ENCODE results near the gene CYTH3.

CYTH3 gene

DNA sequence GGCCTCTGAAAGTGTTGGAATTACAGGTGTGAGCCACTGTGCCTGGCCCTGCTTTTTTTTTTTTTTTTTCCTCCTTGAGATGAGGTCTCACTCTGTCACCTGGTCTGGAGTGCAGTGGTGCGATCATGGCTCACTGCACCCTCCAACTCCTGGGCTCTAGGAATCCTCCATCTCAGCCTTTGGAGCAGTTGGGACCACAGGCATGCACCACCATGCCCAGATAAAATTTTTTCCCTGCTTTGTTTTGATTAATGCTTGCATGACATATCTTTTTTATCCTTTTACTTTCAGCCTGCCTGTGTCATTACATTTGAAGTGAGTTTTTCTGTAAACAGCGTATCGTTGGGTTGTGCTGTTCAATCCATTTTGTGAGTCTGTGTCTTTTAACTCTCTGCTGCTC lies 144.2 kb downstream of the CYTH3 start:
- Histone ChIP-seq H3K9me3 (ENCODE audit: insufficient read depth, low read length) (no peaks in the 10 kb centered on the region), H3K36me3 (ENCODE audit: low read length) (0 out of 2 replicates have a peak, but pooled peaks cover 5% of the 10 kb centered on the region), H3K4me2 (ENCODE audit: low read depth, low read length, poor library complexity, severe bottlenecking) (no peak overlapping the region), H3K27ac (ENCODE audit: low read depth, low read length) (no peak overlapping the region), H3K9ac (ENCODE audit: low read length) (no peak overlapping the region), H3K27me3 (ENCODE audit: low read length) (no peaks in the 10 kb centered on the region), H4K20me1 (ENCODE audit: low read depth, low read length) (no peaks in the 10 kb centered on the region), H3F3A (ENCODE audit: insufficient read depth) (no peaks in the 10 kb centered on the region), H2AFZ (ENCODE audit: low read depth, low read length, severe bottlenecking) (no peak overlapping the region), H3K4me3 (ENCODE audit: insufficient read depth, low read length, poor library complexity, severe bottlenecking) (no peak overlapping the region), H3K9me2 (replicated peaks; ENCODE audit: insufficient read depth, low read length) (no peaks in the 10 kb centered on the region), H3K79me2 (ENCODE audit: insufficient read depth, low read length) (peaks cover 4% of the 10 kb centered on the region; the same call in 1 of the 2 replicates)
- no peak for TF ChIP-seq EZH2phosphoT487 (conservative IDR thresholded peaks at IDR 0.05; ENCODE audit: low read length)
- TF ChIP-seq, protein P1, sequence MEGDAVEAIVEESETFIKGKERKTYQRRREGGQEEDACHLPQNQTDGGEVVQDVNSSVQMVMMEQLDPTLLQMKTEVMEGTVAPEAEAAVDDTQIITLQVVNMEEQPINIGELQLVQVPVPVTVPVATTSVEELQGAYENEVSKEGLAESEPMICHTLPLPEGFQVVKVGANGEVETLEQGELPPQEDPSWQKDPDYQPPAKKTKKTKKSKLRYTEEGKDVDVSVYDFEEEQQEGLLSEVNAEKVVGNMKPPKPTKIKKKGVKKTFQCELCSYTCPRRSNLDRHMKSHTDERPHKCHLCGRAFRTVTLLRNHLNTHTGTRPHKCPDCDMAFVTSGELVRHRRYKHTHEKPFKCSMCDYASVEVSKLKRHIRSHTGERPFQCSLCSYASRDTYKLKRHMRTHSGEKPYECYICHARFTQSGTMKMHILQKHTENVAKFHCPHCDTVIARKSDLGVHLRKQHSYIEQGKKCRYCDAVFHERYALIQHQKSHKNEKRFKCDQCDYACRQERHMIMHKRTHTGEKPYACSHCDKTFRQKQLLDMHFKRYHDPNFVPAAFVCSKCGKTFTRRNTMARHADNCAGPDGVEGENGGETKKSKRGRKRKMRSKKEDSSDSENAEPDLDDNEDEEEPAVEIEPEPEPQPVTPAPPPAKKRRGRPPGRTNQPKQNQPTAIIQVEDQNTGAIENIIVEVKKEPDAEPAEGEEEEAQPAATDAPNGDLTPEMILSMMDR (IDR thresholded peaks at IDR 0.05; ENCODE audit: insufficient read depth, low read length, poor library complexity, severe bottlenecking): no peak

DNA sequence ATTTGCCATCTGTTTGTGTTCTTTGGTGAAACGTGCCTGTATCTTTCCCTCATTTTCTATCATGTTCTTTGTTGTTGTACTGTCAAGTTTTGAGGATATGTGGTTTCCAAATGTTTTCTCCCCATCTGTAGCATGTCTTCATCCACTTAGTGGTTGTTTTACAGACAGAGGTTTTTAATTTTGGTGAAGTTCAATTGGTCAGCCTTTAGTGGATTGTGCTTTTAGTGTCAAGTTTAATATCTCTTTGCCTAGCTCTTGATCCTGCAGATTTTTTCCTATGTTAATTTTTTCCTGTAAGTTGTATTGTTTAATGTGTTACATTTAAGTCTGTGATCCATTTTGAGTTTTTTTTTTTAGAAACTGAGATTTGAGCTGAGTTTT lies 145.3 kb downstream of the CYTH3 start:
- Histone ChIP-seq H4K20me1 (ENCODE audit: low read depth, low read length) (no peaks in the 10 kb centered on the region), H3K9me2 (replicated peaks; ENCODE audit: insufficient read depth, low read length) (no peaks in the 10 kb centered on the region), H3K27ac (ENCODE audit: low read depth, low read length) (no peak overlapping the region), H3K9ac (ENCODE audit: low read length) (no peak overlapping the region), H3F3A (ENCODE audit: insufficient read depth) (no peaks in the 10 kb centered on the region), H3K27me3 (ENCODE audit: low read length) (no peaks in the 10 kb centered on the region), H3K9me3 (ENCODE audit: insufficient read depth, low read length) (no peaks in the 10 kb centered on the region), H2AFZ (ENCODE audit: low read depth, low read length, severe bottlenecking) (no peak overlapping the region), H3K79me2 (ENCODE audit: insufficient read depth, low read length) (peaks cover 4% of the 10 kb centered on the region; the same call in 1 of the 2 replicates), H3K36me3 (ENCODE audit: low read length) (no peaks in the 10 kb centered on the region), H3K4me2 (ENCODE audit: low read depth, low read length, poor library complexity, severe bottlenecking) (no peak overlapping the region), H3K4me3 (ENCODE audit: insufficient read depth, low read length, poor library complexity, severe bottlenecking) (no peak overlapping the region)
- no peak for TF ChIP-seq EZH2phosphoT487 (conservative IDR thresholded peaks at IDR 0.05; ENCODE audit: low read length)
- TF ChIP-seq, protein P1 (IDR thresholded peaks at IDR 0.05; ENCODE audit: insufficient read depth, low read length, poor library complexity, severe bottlenecking): no peak

DNA sequence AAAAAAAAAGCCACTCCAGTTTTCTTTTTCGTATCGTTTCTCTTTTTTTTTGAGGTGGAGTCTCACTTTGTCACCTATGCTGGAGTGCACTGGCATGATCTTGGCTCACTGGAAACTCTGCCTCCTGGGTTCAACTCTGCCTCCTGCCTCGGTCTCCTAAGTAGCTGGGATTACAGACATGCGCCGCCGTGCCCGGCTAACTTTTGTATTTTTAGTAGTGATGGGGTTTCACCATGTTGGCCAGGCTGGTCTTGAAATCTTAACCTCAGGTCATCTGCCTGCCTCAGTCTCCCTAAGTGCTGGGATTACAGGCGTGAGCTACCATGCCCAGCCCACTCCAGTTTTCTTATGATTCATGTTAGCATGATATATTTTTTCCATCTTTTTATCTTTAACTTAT lies 148.6 kb downstream of the CYTH3 start:
- H3K36me3 ChIP-seq (ENCODE audit: low read length): peaks cover 10% of the 10 kb centered on the region
- H3K9me3 ChIP-seq (ENCODE audit: insufficient read depth, low read length): 0 out of 2 replicates have a peak, but pooled peaks cover 4% of the 10 kb centered on the region
- no peak overlapping the region for H3K4me3 ChIP-seq (ENCODE audit: insufficient read depth, low read length, poor library complexity, severe bottlenecking)
- H3K79me2 ChIP-seq (ENCODE audit: insufficient read depth, low read length): peaks cover 2% of the 10 kb centered on the region; the same call in 1 of the 2 replicates
- H3K9me2 ChIP-seq (replicated peaks; ENCODE audit: insufficient read depth, low read length): no peaks in the 10 kb centered on the region
- no peak overlapping the region for H3K4me2 ChIP-seq (ENCODE audit: low read depth, low read length, poor library complexity, severe bottlenecking)
- H3K27ac ChIP-seq (ENCODE audit: low read depth, low read length): no peak overlapping the region
- no peak overlapping the region for H2AFZ ChIP-seq (ENCODE audit: low read depth, low read length, severe bottlenecking)
- H3F3A ChIP-seq (ENCODE audit: insufficient read depth): no peaks in the 10 kb centered on the region
- no peak overlapping the region for H3K9ac ChIP-seq (ENCODE audit: low read length)
- no peaks in the 10 kb centered on the region for H3K27me3 ChIP-seq (ENCODE audit: low read length)
- no peaks in the 10 kb centered on the region for H4K20me1 ChIP-seq (ENCODE audit: low read depth, low read length)
- TF ChIP-seq, protein P1 (IDR thresholded peaks at IDR 0.05; ENCODE audit: insufficient read depth, low read length, poor library complexity, severe bottlenecking): no peak
- no peak for TF ChIP-seq EZH2phosphoT487 (conservative IDR thresholded peaks at IDR 0.05; ENCODE audit: low read length)

All from SU-DHL-6 (cell line).